H1 (cell line): ENCODE results near the gene PXN. TPM values are rescaled to one million over a fixed set of nuclear protein-coding genes. Genes with fewer than 3 reads are reported as not detected.

Experiments
- MAFK ChIP-seq: IDR thresholded peaks from 2 replicates; pipeline ENCODE4 v1.6.1; 2012; ENCODE audit warnings: low read depth, mild to moderate bottlenecking, improper control_type of control experiment, low read length
- SIX5 ChIP-seq: IDR thresholded peaks from 2 replicates; pipeline ENCODE4 v1.6.1; 2011; ENCODE audit warnings: mild to moderate bottlenecking, low read depth, low read length
- polyA plus RNA-seq, 7 experiments: library from polyadenylated mRNA; depleted of rRNA in 3 of 7; stranded (reverse) in 5 of 7; unstranded in 2 of 7; fragments of >200 nt in 5 of 7; fragments of 200-250 nt in 2 of 7; gene quantifications; 1 replicate in 5 of 7; 2 replicates in 1 of 7; 4 replicates in 1 of 7; pipeline versions ENCODE4 v1.2.1 to v1.2.3, GENCODE V29; 2011 to 2013; ENCODE audit warnings: missing spikeins in 2 of 7, mixed read lengths in 2 of 7
- total RNA-seq: library from RNA; stranded (reverse); fragmentation: NEBNext Ultra II Directional; extraction: Animal tissue kit (Norgen Biotek cat#: 25700); gene quantifications from 2 replicates; pipeline ENCODE4 v1.2.1, GENCODE V29; 2021

The PXN gene
- total and polyA plus RNA-seq, 2 of the 8 experiments (the other 6 are each of a cell fraction or from before 2014, with no cell fraction given): 51.0 to 105 TPM

DNA sequence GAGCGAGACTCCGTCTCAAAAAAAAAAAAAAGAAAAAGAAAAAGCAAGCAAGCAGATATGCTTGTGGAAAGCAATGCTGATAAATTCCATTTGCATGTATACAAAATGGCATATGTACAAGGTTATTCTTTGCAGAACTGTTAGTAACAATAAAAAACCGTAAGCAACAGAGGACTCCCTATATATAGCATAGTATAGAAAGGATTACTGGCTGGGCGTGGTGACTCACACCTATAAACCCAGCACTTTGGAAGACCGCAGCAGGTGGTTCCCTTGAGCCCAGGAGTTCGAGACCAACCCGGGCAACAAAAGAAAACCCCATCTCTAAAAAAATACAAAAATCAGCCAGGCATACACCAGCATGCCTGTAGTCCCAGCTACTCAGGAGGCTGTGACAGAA is 84.6 kb downstream of the PXN start (continued):
- TF ChIP-seq MAFK (no peak), SIX5 (no peak)
